Colonic mucosa (tissue), 4 donors: ENCODE results near the gene TMEM9. TPM values are rescaled to one million over a fixed set of nuclear protein-coding genes. Genes with fewer than 3 reads are reported as not detected.

Source experiments
- DNase-seq: peaks from one replicate; pipeline ENCODE4 v3.0.0-alpha.2; 2020
- H3K27ac ChIP-seq: fragments of 200-600 bp; one replicate; pipeline ENCODE4 v1.8.0; 2021
- H3K27me3 ChIP-seq: fragments of 200-600 bp; one replicate; pipeline ENCODE4 v1.8.0; 2021
- H3K36me3 ChIP-seq: fragments of 200-600 bp; one replicate; pipeline ENCODE4 v1.8.0; 2021
- H3K4me1 ChIP-seq: fragments of 200-600 bp; one replicate; pipeline ENCODE4 v1.8.0; 2021; ENCODE audit warnings: mild to moderate bottlenecking
- H3K4me3 ChIP-seq: fragments of 200-600 bp; one replicate; pipeline ENCODE4 v1.8.0; 2021
- H3K9ac ChIP-seq, 2 donors: one replicate each; pipeline ENCODE4 v1.7.0; 2013; ENCODE audit warnings: control low read depth in 2 of 2, low read depth in 2 of 2, low read length in 2 of 2
- H3K9me3 ChIP-seq: fragments of 200-600 bp; one replicate; pipeline ENCODE4 v1.8.0; 2021
- CTCF ChIP-seq: fragments of 200-600 bp; IDR thresholded peaks from one replicate; pipeline ENCODE4 v1.8.0; 2022; ENCODE audit warnings: antibody characterized with exemption, mild to moderate bottlenecking
- intact Hi-C: fragments of 100-400 bp; cut with DNase I; formaldehyde crosslinking; loops from one replicate; pipeline ENCODE4 v1.14.1; 2022
- total RNA-seq, 2 donors: library from RNA; stranded (reverse); fragmentation: NEBNext Ultra II Directional in 1 of 2; extraction: Animal tissue kit (Norgen Biotek cat#: 25700) in 1 of 2; gene quantifications; one replicate each; pipeline ENCODE4 v1.2.1, GENCODE V29; 2021
- donor health status: healthy.
- donor health status: DM: no; HTN: no; CAD: no.
- donor health status: DM: no; HTN: no; CAD: no.

The TMEM9 gene
- 10 to 100 TPM; 35.4 to 38.2 TPM for total RNA-seq

- Histone ChIP-seq H3K9me3 (no peaks in the 10 kb centered on the region), H3K9ac (peak within 1 kb of the TSS; percentile 30 to 68), H3K36me3 (no peaks in the 10 kb centered on the region), H3K27ac (no peak within 1 kb of the TSS), H3K4me3 (peak within 1 kb of the TSS; percentile 72), H3K4me1 (peaks cover 5% of the 10 kb centered on the region), H3K27me3 (no peaks in the 10 kb centered on the region)
- DNase-seq, result peak; percentile 100
- no peak for TF ChIP-seq CTCF
- intact Hi-C loops, result no loop called here
Observed at GRCh38 chr1:201154389-201155165, at the start of gene TMEM9. Gene TMEM9 (minus strand): TSS chr1:201154474. CDS start chr1:201153923, 551 bp downstream.

- Histone ChIP-seq H3K4me1 (no peaks in the 10 kb centered on the region), H3K36me3 (no peaks in the 10 kb centered on the region), H3K9me3 (no peaks in the 10 kb centered on the region), H3K27ac (no peak overlapping the region), H3K4me3 (no peak overlapping the region), H3K27me3 (no peaks in the 10 kb centered on the region), H3K9ac (no peak overlapping the region)
- intact Hi-C loops, result no loop called here
- DNase-seq, result no peak
- no peak for TF ChIP-seq CTCF
Observed at GRCh38 chr1:201198598-201198997, 44.3 kb upstream of the TMEM9 start.

- no peak for TF ChIP-seq CTCF
- H3K4me1 ChIP-seq, result no peaks in the 10 kb centered on the region
- no peaks in the 10 kb centered on the region for H3K36me3 ChIP-seq
- intact Hi-C loops, result no loop called here
- DNase-seq, result no peak
- no peaks in the 10 kb centered on the region for H3K9me3 ChIP-seq
- H3K27me3 ChIP-seq, result no peaks in the 10 kb centered on the region
- no peak overlapping the region for H3K4me3 ChIP-seq
- H3K9ac ChIP-seq, result no peak overlapping the region
- no peak overlapping the region for H3K27ac ChIP-seq
Observed at GRCh38 chr1:201194046-201194445, 39.8 kb upstream of the TMEM9 start.

GRCh38 chr1:201192261-201192788, 38.1 kb upstream of the TMEM9 start:
- TF ChIP-seq CTCF, result no peak
- no peaks in the 10 kb centered on the region for H3K9me3 ChIP-seq
- intact Hi-C loops, result no loop called here
- no peak overlapping the region for H3K9ac ChIP-seq
- no peak for DNase-seq
- H3K36me3 ChIP-seq, result no peaks in the 10 kb centered on the region
- no peaks in the 10 kb centered on the region for H3K27me3 ChIP-seq
- H3K4me3 ChIP-seq, result no peak overlapping the region
- H3K27ac ChIP-seq, result no peak overlapping the region
- H3K4me1 ChIP-seq, result no peaks in the 10 kb centered on the region

- no peak overlapping the region for H3K4me3 ChIP-seq
- H3K9me3 ChIP-seq, result no peaks in the 10 kb centered on the region
- TF ChIP-seq CTCF, result no peak
- H3K9ac ChIP-seq, result no peak overlapping the region
- H3K27me3 ChIP-seq, result no peaks in the 10 kb centered on the region
- no peak for DNase-seq
- H3K36me3 ChIP-seq, result no peaks in the 10 kb centered on the region
- no peak overlapping the region for H3K27ac ChIP-seq
- H3K4me1 ChIP-seq, result no peaks in the 10 kb centered on the region
- intact Hi-C loops, result no loop called here
Observed at GRCh38 chr1:201191653-201192260, 37.5 kb upstream of the TMEM9 start.
